Measurements from ENCODE around the gene GCNA.

DNA sequence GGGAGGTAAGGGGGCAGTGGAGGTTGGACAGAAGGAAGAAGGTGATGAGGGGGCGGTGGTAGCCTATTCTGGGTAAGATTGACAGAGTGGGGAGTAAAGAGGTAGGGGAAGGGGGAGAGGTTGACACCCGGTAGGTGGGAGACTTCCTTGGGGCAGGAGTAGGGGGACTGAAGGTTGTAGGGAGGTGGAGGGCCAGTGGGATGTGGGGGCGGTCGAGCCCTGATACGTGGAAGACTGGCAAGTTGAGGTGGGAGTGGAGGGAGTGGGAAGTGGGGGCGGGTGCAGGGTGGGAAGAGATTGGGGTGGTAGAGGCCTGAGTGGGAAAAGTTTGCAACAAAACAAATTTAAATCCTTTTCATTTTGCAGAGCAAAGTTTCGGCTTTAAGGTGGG lies 1.7 kb downstream of the GCNA start:
- TF ChIP-seq GATA3 (IDR thresholded peaks at IDR 0.05; ENCODE audit: low read depth, low read length), result no peak
- no peak for TF ChIP-seq GATA2 (IDR thresholded peaks at IDR 0.05; ENCODE audit: low read depth, low read length)
